Measurements from ENCODE around the gene FBXW7.

Gene FBXW7

GRCh38 chr4:152289541-152289940 is 246.4 kb downstream of the FBXW7 start:
- no peak overlapping the region for H3K4me3 ChIP-seq (ENCODE audit: low read depth, low read length)
- CTCF ChIA-PET = no interaction called here
- DNase-seq (ENCODE audit: low read depth, low spot score) = no peak
- POLR2A ChIA-PET = no interaction called here
- no peak for TF ChIP-seq CTCF (IDR thresholded peaks at IDR 0.05; ENCODE audit: insufficient read depth, low read length, missing control alignments)

- POLR2A ChIA-PET = no interaction called here
- no peak overlapping the region for H3K4me3 ChIP-seq (ENCODE audit: low read depth, low read length)
- no peak for DNase-seq (ENCODE audit: low read depth, low spot score)
- TF ChIP-seq CTCF (IDR thresholded peaks at IDR 0.05; ENCODE audit: insufficient read depth, low read length, missing control alignments) = no peak
- CTCF ChIA-PET = no interaction called here
Observed at GRCh38 chr4:152283801-152284470, 252.0 kb downstream of the FBXW7 start.

- POLR2A ChIA-PET = no interaction called here
- DNase-seq (ENCODE audit: low read depth, low spot score) = no peak
- H3K4me3 ChIP-seq (ENCODE audit: low read depth, low read length) = no peak overlapping the region
- TF ChIP-seq CTCF (IDR thresholded peaks at IDR 0.05; ENCODE audit: insufficient read depth, low read length, missing control alignments) = no peak
- CTCF ChIA-PET = no interaction called here
Observed at GRCh38 chr4:152281822-152282221, 254.1 kb downstream of the FBXW7 start.

- no peak overlapping the region for H3K4me3 ChIP-seq (ENCODE audit: low read depth, low read length)
- DNase-seq (ENCODE audit: low read depth, low spot score) = no peak
- no peak for TF ChIP-seq CTCF (IDR thresholded peaks at IDR 0.05; ENCODE audit: insufficient read depth, low read length, missing control alignments)
- ChIA-PET POLR2A (no interaction called here), CTCF (no interaction called here)
Observed at GRCh38 chr4:152281211-152281610, 254.7 kb downstream of the FBXW7 start.

GRCh38 chr4:152279234-152279566 is 256.7 kb downstream of the FBXW7 start:
- POLR2A ChIA-PET = no interaction called here
- no peak for TF ChIP-seq CTCF (IDR thresholded peaks at IDR 0.05; ENCODE audit: insufficient read depth, low read length, missing control alignments)
- CTCF ChIA-PET = no interaction called here
- H3K4me3 ChIP-seq (ENCODE audit: low read depth, low read length) = no peak overlapping the region
- no peak for DNase-seq (ENCODE audit: low read depth, low spot score)

GRCh38 chr4:152278505-152279233 is 257.2 kb downstream of the FBXW7 start:
- ChIA-PET POLR2A (interaction anchor here (1.4 kb wide), 1 partner anchor 74 kb away, joined by 3 read pairs; no protein-coding TSS in a partner anchor), CTCF (interaction anchor here (1.1 to 1.5 kb wide), 2 partner anchors 10 to 15 kb away, joined by 3 to 4 read pairs; no protein-coding TSS in a partner anchor)
- no peak for DNase-seq (ENCODE audit: low read depth, low spot score)
- TF ChIP-seq CTCF (IDR thresholded peaks at IDR 0.05; ENCODE audit: insufficient read depth, low read length, missing control alignments) = no peak
- no peak overlapping the region for H3K4me3 ChIP-seq (ENCODE audit: low read depth, low read length)

Data from AG04449 (cell line).